SU-DHL-6 (cell line): ENCODE data around the gene HOXB1.

Experiments used
- EZH2phosphoT487 ChIP-seq: fragments of 200-600 bp; sonication (generic), shearing (Covaris generic); conservative IDR thresholded peaks from 2 replicates; pipeline ENCODE4 v1.6.1; 2018; ENCODE audit warnings: mild to moderate bottlenecking, antibody characterized with exemption, low read length, moderate library complexity, mixed read lengths
- TF ChIP-seq, protein P1 (sequence below): fragments of 200-600 bp; sonication (generic); IDR thresholded peaks from one replicate; pipeline ENCODE4 v1.5.1; 2017; ENCODE audit warnings: antibody characterized with exemption, mild to moderate bottlenecking, low read length, moderate library complexity; ENCODE audit not compliant: insufficient read depth, poor library complexity, severe bottlenecking

DNA sequence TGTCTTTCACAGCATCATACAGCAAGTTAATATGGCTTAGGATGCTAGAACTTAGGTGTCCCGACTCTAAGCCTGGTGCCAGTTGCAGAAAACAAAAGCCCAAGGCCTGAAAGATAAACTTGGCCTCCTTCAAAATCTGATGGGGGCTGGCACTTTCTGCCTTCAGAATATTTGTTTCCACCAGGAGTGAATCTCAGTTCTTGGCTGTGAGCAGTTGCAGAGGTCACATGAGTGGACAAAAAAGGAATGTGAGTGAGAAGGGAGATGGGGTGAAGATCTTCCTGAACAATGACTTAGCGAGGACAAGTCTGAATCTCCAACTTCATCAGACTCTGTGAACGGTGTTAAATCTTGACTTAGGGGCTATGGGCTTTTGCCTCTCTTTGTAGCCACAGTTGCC lies 46.6 kb downstream of the HOXB1 start:
- TF ChIP-seq, protein P1, sequence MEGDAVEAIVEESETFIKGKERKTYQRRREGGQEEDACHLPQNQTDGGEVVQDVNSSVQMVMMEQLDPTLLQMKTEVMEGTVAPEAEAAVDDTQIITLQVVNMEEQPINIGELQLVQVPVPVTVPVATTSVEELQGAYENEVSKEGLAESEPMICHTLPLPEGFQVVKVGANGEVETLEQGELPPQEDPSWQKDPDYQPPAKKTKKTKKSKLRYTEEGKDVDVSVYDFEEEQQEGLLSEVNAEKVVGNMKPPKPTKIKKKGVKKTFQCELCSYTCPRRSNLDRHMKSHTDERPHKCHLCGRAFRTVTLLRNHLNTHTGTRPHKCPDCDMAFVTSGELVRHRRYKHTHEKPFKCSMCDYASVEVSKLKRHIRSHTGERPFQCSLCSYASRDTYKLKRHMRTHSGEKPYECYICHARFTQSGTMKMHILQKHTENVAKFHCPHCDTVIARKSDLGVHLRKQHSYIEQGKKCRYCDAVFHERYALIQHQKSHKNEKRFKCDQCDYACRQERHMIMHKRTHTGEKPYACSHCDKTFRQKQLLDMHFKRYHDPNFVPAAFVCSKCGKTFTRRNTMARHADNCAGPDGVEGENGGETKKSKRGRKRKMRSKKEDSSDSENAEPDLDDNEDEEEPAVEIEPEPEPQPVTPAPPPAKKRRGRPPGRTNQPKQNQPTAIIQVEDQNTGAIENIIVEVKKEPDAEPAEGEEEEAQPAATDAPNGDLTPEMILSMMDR, result no peak
- no peak for TF ChIP-seq EZH2phosphoT487
